GM23338 (cell line): ENCODE data around the gene DNAJC15. TPM values are rescaled to one million over a fixed set of nuclear protein-coding genes. Genes with fewer than 3 reads are reported as not detected.

Experiments
- ATAC-seq: fragments of 200-7000 bp; cut with Tn5 transposase; 3 replicates; pipeline ENCODE4 v1.9.1; 2020
- DNase-seq: peaks from one replicate; pipeline ENCODE4 v3.0.0-alpha.2; 2015; ENCODE audit warnings: low spot score
- H2AFZ ChIP-seq: fragments of 200-600 bp; sonication (generic); 2 replicates; pipeline ENCODE4 v1.8.0; 2016; ENCODE audit warnings: antibody characterized with exemption, mild to moderate bottlenecking, moderate library complexity
- H3F3A ChIP-seq: fragments of 200-600 bp; sonication (generic); replicated peaks from 2 replicates; pipeline ENCODE4 v1.8.0; 2017; ENCODE audit warnings: antibody characterized with exemption, mixed run types, low read depth
- H3K27ac ChIP-seq: fragments of 200-600 bp; sonication (generic); 2 replicates; pipeline ENCODE4 v1.6.1; 2016; ENCODE audit warnings: low read depth
- H3K27me3 ChIP-seq: fragments of 200-600 bp; sonication (generic); 2 replicates; pipeline ENCODE4 v1.8.0; 2016; ENCODE audit warnings: mild to moderate bottlenecking, mixed run types, moderate library complexity; ENCODE audit not compliant: insufficient read depth
- H3K36me3 ChIP-seq: fragments of 200-600 bp; sonication (generic); 2 replicates; pipeline ENCODE4 v1.8.0; 2016; ENCODE audit warnings: mild to moderate bottlenecking; ENCODE audit not compliant: insufficient read depth
- H3K4me1 ChIP-seq: fragments of 200-600 bp; sonication (generic); 2 replicates; pipeline ENCODE4 v1.8.0; 2016; ENCODE audit warnings: mild to moderate bottlenecking, moderate library complexity; ENCODE audit not compliant: insufficient read depth
- H3K4me2 ChIP-seq: fragments of 200-600 bp; sonication (generic); 2 replicates; pipeline ENCODE4 v1.7.1; 2017; ENCODE audit warnings: mixed run types
- H3K4me3 ChIP-seq: fragments of 200-600 bp; sonication (generic); 2 replicates; pipeline ENCODE4 v1.6.1; 2016; ENCODE audit warnings: mixed run types
- H3K79me2 ChIP-seq: fragments of 200-600 bp; sonication (generic); replicated peaks from 2 replicates; pipeline ENCODE4 v1.8.0; 2017; ENCODE audit warnings: mild to moderate bottlenecking; ENCODE audit not compliant: insufficient read depth
- H3K9me2 ChIP-seq: fragments of 200-600 bp; sonication (generic); 2 replicates; pipeline ENCODE4 v1.8.0; 2017; ENCODE audit not compliant: insufficient read depth
- H4K20me1 ChIP-seq: fragments of 200-600 bp; sonication (generic); replicated peaks from 2 replicates; pipeline ENCODE4 v1.8.0; 2017; ENCODE audit warnings: mild to moderate bottlenecking; ENCODE audit not compliant: insufficient read depth
- H3K27ac Mint-ChIP-seq: 2 replicates; pipeline ENCODE4 v1.8.0; 2020; ENCODE audit warnings: inconsistent platforms, mild to moderate bottlenecking, moderate library complexity, mixed read lengths
- H3K27me3 Mint-ChIP-seq: 3 replicates; pipeline ENCODE4 v1.8.0; 2022; ENCODE audit warnings: low read depth, mild to moderate bottlenecking, moderate library complexity, mixed read lengths, inconsistent platforms; ENCODE audit not compliant: insufficient read depth, poor library complexity
- H3K36me3 Mint-ChIP-seq: 3 replicates; pipeline ENCODE4 v1.8.0; 2021; ENCODE audit warnings: low read depth, mild to moderate bottlenecking, inconsistent platforms, moderate library complexity, mixed read lengths
- H3K4me1 Mint-ChIP-seq: 3 replicates; pipeline ENCODE4 v1.8.0; 2020; ENCODE audit warnings: mild to moderate bottlenecking, inconsistent platforms, mixed read lengths
- H3K4me3 Mint-ChIP-seq: 3 replicates; pipeline ENCODE4 v1.8.0; 2021; ENCODE audit warnings: moderate library complexity, mild to moderate bottlenecking, inconsistent platforms, mixed read lengths
- H3K9me3 Mint-ChIP-seq: 3 replicates; pipeline ENCODE4 v1.8.0; 2020; ENCODE audit warnings: moderate library complexity, mild to moderate bottlenecking, inconsistent platforms, mixed read lengths
- CTCF ChIP-seq, 2 experiments: fragments of 200-600 bp in 1 of 2; sonication (generic) in 1 of 2; conservative IDR thresholded peaks; 2 replicates each; pipeline versions ENCODE4 v1.5.1 to v1.6.1; 2016 to 2017; ENCODE audit warnings: antibody characterized with exemption in 2 of 2, low read depth in 2 of 2, mild to moderate bottlenecking in 2 of 2, moderate library complexity in 1 of 2
- ETS1 ChIP-seq: IDR thresholded peaks from 2 replicates; pipeline ENCODE4 v1.6.1; 2016; ENCODE audit warnings: antibody characterized with exemption
- EZH2 ChIP-seq: fragments of 200-600 bp; sonication (generic); IDR thresholded peaks from one replicate; pipeline ENCODE4 v1.8.0; 2017; ENCODE audit warnings: antibody characterized with exemption, mild to moderate bottlenecking, low read depth; ENCODE audit not compliant: unreplicated experiment
- EZH2phosphoT487 ChIP-seq: fragments of 200-600 bp; sonication (generic); IDR thresholded peaks from one replicate; pipeline ENCODE4 v1.8.1; 2018; ENCODE audit warnings: antibody characterized with exemption; ENCODE audit not compliant: unreplicated experiment
- JUNB ChIP-seq: IDR thresholded peaks from one replicate; pipeline ENCODE4 v1.6.1; 2016; ENCODE audit warnings: antibody characterized with exemption; ENCODE audit not compliant: unreplicated experiment
- NANOG ChIP-seq: IDR thresholded peaks from 2 replicates; pipeline ENCODE4 v1.6.1; 2016; ENCODE audit warnings: antibody characterized with exemption, borderline replicate concordance
- POLR2AphosphoS5 ChIP-seq: IDR thresholded peaks from 2 replicates; pipeline ENCODE4 v1.6.1; 2016; ENCODE audit warnings: antibody characterized with exemption, low read depth
- REST ChIP-seq: IDR thresholded peaks from one replicate; pipeline ENCODE4 v1.6.1; 2018; ENCODE audit warnings: antibody characterized with exemption; ENCODE audit not compliant: unreplicated experiment
- ZNF114 ChIP-seq: fragments of 250-450 bp; sonication (Bioruptor Pico); IDR thresholded peaks from 2 replicates; pipeline ENCODE4 v1.5.0; 2020; ENCODE audit warnings: mild to moderate bottlenecking, moderate library complexity
- ZNF331 ChIP-seq: fragments of 250-450 bp; sonication (Bioruptor Pico); IDR thresholded peaks from 2 replicates; pipeline ENCODE4 v1.5.0; 2020; ENCODE audit warnings: low read depth, mild to moderate bottlenecking, moderate library complexity
- ZNF462 ChIP-seq: fragments of 250-450 bp; sonication (Bioruptor Pico); IDR thresholded peaks from 2 replicates; pipeline ENCODE4 v1.5.0; 2020; ENCODE audit warnings: mild to moderate bottlenecking, moderate library complexity
- polyA plus RNA-seq: library from polyadenylated mRNA; unstranded; fragments of >200 nt; fragmentation: Nextera tagmentation; extraction: Ambion mirVana; gene quantifications from 2 replicates; pipeline ENCODE4 v1.2.1, GENCODE V29; 2016
- total RNA-seq: library from RNA; depleted of rRNA; stranded (reverse); fragments of >200 nt; shearing (Covaris generic); gene quantifications from 2 replicates; pipeline ENCODE4 v1.2.3, GENCODE V29; 2014

DNAJC15 gene
- total and polyA plus RNA-seq, 2 experiments from 2014 or later: 11.4 to 80.4 TPM

- TF ChIP-seq ZNF114 (CRISPR knock-in tag): no peak
- no peak for TF ChIP-seq REST
- TF ChIP-seq JUNB: no peak
- no peak for TF ChIP-seq CTCF (conservative IDR thresholded peaks at IDR 0.05; ENCODE audit: low read depth in 2 of 2)
- no peak for TF ChIP-seq ZNF331 (CRISPR knock-in tag)
- TF ChIP-seq ETS1: no peak
- TF ChIP-seq EZH2: no peak
- TF ChIP-seq EZH2phosphoT487: no peak
- no peak for TF ChIP-seq POLR2AphosphoS5
- TF ChIP-seq NANOG: no peak
- TF ChIP-seq ZNF462 (CRISPR knock-in tag): no peak
- H3K27ac Mint-ChIP-seq: no peak overlapping the region
- H3K4me1 ChIP-seq: peaks cover 6% of the 10 kb centered on the region; the same call in 1 of the 2 replicates
- no peak overlapping the region for H3K4me3 Mint-ChIP-seq
- H3K27ac ChIP-seq: no peak overlapping the region
- no peak overlapping the region for H3K4me2 ChIP-seq
- ATAC-seq (no peak), DNase-seq (no peak)
- no peak overlapping the region for H2AFZ ChIP-seq
- no peaks in the 10 kb centered on the region; the same call in 2 of the 3 replicates for H3K9me3 Mint-ChIP-seq
- H3K79me2 ChIP-seq: no peaks in the 10 kb centered on the region
- H4K20me1 ChIP-seq: no peaks in the 10 kb centered on the region
- H3F3A ChIP-seq: no peaks in the 10 kb centered on the region
- H3K36me3 Mint-ChIP-seq: no peaks in the 10 kb centered on the region
- H3K4me1 Mint-ChIP-seq: peaks cover 13% of the 10 kb centered on the region; the same call in 2 of the 3 replicates
- peaks cover 5% of the 10 kb centered on the region; the same call in 1 of the 2 replicates for H3K9me2 ChIP-seq
- no peak overlapping the region for H3K4me3 ChIP-seq
- no peaks in the 10 kb centered on the region for H3K36me3 ChIP-seq
- no peaks in the 10 kb centered on the region for H3K27me3 ChIP-seq
- peaks cover 2% of the 10 kb centered on the region for H3K27me3 Mint-ChIP-seq
These were observed 19.7 kb upstream of the DNAJC15 start for GRCh38 chr13:43003729-43004128.
